ENCODE results near the gene PNMA6E.

PNMA6E gene

DNA sequence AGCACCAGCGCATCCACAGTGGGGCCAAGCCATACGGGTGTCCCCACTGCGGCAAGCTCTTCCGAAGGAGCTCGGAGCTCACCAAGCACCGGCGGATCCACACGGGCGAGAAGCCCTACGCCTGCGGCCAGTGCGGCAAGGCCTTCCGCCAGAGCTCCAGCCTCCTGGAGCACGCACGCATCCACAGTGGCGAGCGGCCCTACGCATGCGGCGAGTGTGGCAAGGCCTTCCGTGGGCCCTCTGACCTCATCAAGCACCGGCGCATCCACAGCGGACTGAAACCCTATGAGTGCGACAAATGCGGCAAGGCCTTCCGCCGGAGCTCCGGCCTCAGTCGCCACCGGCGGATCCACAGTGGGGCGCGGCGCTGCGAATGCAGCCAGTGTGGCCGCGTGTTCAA, 53.6 kb downstream of the PNMA6E start:
- DNase-seq: no peak
